Activated CD8-positive, alpha-beta memory T cell treated with anti-CD3 and anti-CD28 coated beads, Interleukin-2, amount 50 U/mL, for 24 hours (primary cell): Measurements from ENCODE around the gene SMYD2.

ENCODE experiments used
- DNase-seq: peaks from one replicate; pipeline ENCODE4 v3.0.0-alpha.2; 2020; ENCODE audit errors: extremely low read depth

SMYD2 gene

DNA sequence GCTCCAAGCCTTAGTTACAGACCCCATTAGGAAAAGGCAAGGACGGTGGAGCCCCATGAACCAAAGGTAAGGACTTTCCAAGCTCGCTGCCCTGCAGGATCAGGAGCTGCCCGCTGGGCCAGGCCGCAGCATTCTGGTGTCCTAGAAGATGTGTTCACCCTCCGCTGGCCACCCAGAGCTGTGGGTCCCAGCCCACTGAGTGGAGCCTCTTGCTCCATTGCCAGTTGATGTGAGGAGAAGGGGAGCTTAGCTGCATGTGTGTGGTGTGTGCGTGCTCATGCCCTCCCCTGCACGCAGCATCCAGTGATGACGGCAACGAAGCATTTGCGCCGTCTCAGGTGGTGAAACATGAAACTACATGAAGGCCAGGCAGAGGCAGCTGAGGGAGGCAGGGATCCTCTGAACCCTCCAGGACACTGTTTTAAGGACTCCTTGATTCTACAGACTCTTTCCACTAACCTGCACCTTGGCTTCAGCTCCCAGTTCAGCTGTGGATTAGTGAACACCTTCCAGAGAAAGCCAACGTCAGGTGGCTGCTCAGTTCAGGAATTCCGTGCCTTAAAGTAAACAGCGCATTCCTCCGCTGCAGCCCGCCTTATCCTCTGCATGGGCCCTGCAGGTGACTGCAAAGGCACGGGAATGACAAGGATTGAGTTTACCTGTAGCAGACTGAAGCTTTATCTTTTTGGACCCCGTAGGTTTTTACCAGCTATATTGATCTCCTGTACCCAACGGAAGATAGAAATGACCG is 48.7 kb downstream of the SMYD2 start:
- no peak for DNase-seq

DNA sequence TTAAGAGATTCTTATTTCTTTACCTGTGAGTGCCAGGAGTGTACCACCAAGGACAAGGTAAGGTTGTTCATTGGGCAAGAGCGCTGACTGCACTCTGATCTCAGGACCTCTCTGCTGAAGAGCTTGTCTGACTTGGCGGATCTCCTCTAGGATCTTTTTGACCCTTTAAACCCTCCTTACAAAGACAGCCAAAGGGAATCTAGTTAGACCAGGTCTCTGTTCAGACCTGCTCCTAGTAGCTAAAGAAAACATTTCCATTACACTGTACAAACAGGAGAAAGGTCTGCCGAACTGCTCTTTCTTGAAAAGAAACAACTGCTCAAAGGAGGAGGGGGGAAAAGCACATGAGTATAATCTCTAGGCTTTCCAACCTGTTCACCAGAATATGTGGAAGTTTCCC is 49.3 kb downstream of the SMYD2 start:
- DNase-seq = no peak

DNA sequence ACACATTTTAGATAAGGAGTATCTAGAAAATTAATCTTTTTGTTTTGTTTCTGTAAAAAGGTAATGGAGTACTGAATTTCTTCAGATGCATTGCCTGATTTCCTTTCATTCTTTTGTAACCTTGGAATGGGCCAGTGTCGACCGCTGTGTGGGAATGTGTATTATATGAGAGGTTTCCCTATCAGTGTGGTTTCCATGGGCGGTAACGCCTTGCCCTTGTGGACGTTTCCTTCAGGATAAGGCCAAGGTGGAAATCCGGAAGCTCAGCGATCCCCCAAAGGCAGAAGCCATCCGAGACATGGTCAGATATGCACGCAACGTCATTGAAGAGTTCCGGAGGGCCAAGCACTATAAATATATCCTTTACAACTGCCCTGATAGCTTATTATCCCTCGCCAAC is 49.8 kb downstream of the SMYD2 start:
- DNase-seq = no peak

DNA sequence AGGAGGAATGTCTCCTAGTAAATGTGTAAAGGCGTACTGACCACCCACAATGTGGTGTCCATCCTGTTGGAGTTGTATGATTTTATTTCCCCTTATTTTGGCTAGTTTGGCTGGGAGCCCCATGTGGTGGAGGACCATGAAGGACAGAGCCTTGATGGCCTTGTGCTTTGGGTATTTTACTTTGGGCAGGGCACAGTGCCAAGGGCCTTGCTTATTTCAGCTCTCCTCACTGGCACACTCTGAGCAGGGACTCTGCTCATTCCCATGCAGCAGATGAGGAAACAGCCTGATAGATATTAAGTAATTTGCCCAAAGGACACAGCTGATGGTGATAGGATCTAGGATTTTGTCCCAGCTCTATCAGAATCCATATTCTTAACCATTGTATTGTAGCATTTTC is 50.2 kb downstream of the SMYD2 start:
- no peak for DNase-seq

DNA sequence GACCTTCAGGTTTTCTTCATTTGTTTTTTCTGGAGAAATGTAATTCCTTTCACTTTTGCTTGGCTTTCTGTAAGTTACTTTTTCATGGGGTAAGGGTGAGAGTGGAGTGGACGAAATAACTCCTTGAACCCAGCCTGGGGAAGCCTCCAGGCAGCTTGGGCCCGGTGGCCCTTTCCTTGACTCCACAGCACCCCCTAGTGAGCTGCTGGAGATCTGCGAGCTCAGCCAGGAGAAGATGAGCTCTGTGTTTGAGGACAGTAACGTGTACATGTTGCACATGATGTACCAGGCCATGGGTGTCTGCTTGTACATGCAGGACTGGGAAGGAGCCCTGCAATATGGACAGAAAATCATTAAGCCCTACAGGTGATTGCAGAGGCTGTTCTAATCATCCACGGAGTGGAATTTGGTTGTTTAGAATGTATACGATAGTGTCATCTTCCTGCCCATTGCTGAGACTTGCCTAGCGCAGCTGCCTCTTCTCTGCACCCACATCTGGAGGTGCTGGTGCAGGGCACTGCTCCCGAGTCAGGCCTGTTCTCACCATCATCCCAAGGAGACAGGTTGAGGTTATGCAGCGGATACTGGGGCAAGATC is 51.0 kb downstream of the SMYD2 start:
- peak; percentile 12 for DNase-seq

DNA sequence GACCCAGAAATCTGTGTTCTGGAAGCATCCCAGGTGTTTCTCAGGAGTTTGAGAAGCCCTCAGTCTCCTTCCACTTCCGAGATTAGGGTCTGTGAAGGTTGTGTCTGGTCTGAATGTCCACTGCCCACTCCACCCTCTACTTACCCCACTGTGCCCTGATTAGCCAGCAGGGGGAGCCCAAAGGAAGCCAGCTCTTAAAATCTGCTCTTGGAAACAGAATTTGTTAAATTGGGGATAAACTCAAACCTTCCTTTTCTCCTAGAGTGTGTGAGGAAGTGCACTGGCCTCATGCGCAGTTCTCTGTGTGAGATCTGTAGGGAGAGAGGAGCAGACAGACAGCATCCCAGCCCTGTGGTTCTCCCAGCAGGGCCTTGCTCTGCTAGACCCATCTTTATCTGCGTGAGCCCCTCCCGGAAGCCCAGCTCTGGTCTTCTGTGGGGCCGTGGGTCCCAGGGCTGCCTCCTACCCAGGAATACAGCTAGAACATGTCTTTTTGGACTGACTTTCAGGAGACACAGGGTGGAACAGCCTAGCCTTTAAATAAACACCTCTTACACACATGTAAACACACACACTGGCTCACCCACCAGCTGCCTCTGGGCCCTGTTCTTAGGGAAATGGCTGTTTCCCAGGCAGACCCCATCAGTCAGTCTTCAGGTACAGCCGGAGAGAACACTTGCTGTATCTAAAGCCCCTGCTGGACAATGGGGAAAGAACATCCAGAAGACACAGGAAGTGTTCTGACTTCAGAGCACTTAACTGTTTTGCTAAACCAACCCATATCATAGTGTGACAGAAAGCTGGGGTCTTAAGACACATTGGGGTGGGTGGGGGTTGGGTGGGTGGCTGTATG is 52.2 kb downstream of the SMYD2 start:
- DNase-seq = no peak

DNA sequence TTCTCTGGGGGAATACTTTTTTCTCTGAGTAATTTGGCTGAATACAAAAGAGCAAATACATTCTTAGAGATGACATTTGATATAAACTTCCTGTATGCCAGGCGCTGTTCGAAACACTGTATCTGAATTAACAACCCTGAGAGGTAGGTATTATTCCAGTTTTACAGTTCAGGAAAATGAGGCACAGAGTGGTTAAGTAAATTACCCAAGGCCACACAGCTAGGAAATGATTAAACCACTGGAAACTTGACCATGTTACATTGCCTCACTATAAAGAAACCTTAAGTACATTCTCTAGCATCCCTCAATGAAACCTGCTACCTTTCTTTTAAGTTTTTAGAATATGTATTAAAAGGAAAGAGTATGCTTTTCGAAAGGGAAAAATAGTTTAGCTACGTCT is 54.6 kb downstream of the SMYD2 start:
- no peak for DNase-seq

DNA sequence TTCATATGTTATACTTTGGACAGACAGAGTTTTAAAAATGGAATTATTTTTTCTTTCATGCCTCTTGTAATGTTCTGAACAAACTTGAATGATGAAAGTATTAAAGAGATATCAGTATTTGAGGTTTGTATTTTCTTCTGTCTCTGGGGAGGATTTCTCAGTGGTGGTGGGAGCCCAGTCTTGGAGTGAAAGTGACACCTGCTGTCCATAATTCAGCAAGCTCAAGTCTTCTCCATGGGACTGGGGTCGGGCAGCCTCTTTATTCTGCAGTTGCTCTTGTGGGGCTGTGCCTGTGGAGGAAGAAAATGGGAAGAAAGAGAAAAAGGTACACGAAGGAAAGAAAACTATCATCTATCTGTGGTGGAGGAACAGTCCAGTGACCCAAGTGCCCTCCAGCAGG is 56.1 kb downstream of the SMYD2 start:
- DNase-seq = no peak

DNA sequence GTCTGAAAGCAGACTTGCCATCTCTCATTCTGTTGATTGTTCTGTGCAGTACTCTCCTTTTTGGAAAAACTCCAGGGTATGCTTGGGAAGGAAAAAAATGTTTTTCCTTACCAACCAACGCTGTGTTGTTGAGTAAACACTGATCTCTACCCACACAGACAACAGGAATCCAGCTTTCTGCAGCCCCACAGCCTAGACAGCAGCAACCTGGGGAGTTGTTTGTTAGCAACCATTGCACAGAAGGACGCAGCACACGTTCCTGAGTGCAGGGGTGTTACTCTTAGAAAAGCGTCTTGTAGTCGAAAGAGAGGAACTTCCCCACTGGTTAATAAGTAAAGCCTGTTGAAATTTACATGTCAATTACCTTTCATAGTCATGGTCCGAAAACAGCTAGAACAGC is 56.6 kb downstream of the SMYD2 start:
- DNase-seq = no peak

DNA sequence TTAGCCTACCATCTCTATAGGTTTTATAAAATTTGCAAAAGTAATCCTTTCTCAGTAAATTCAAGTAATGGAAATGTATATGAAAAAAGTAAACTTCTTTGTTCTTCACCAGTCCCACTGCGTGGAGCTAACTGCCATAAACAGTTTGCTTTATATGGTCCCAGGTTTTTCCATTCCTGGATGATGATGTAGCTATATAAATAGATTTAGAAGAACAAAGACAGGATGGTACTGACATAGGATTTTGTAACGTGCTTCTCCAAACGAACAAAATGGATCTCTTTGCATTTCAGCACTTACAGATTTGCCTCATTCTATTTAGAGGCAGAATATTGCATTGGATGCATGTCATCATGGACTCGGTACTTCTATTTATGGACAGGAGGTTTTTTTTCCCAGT is 57.3 kb downstream of the SMYD2 start:
- no peak for DNase-seq

DNA sequence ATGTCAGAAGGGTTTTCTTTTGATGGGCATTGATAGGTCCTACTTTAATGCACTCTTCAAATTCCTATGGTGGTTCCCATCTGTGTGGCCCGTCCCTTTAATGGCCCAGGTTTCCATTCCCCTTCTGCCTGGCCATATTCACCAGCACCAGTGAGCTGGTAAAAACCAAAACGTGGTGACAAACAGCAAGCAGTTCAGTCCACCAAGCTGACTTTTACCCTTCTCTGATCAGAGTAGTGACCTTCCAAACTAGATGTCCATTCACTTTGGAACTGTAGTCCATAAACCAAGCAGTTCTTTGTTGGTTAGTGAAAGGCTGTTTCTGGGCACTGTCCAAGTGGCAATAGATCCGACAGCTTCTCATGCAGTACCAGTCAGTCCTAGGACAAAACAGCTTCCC is 60.5 kb downstream of the SMYD2 start:
- DNase-seq = no peak

DNA sequence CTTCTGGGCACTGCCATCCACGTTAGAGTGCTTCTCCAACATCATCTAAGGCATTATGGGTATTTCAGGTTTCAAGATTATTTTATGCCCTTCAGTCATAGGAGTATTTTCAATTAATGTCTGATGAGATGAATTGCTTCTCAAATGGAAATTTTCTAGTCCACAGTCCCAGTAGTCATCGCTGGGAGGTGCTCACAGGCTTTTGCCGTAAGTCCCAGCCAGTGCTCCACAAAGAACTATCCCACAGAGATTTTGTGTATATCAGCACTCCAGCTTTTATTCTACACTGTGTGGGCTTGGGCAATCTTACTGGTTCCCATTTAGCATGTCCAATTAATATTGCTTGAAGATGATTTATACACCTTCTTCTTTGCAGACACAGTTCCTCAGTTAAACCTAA is 61.0 kb downstream of the SMYD2 start:
- DNase-seq = no peak

DNA sequence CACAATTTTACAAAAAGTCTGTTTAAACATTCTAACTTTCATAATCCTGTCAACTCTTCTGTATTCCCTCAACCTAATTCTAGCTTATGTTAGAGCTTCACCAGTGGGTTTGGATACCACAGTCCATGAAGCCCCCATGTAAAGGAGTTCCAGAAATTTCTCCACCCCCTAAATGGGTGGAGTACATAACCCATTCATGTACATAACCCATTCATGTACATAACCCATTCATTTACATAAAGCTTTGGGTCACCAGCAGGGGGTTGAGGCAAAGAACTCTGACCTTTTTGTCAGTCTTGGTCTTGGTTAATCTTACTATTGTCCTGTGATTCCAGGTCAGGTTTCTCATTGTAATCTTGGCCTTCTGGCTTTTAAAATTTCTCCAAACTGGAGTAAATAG is 61.6 kb downstream of the SMYD2 start:
- no peak for DNase-seq

DNA sequence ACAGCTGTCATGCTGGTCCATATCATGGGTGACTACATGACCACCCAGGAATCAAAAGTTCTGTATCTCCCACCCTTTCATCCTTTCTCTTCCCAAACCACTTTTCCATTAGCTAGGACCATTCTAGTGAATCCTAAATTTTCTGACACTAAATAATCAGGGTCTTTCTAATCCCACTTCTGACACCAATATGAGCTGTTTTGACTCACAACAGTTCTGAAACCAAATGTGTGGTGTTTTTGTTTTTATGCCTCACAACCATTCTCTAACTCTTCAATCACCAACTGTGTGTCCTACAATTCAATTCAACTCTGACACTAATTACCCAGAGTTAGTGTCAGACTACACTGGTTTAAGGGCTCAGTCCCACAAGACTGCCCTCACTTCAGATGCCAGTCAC is 63.9 kb downstream of the SMYD2 start:
- DNase-seq = no peak

DNA sequence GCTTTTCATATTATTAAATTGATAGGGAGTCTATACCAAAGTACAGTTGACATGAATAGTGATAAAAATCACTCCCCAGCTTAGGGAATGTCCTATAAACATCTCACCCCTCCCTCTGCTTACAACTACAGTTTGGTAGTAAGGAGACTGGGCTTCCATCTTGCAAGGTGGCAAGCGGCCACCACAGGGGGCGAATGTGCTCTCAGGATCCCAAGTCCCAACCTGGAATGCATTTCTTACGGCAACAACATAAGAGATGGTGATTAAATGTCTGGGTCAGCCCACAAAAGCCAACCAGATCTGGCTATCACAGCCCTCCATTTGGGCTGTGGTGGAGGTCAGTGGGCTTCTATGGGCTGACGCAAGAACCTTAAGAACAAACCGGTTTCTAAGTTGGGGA is 68.0 kb downstream of the SMYD2 start:
- DNase-seq = no peak

DNA sequence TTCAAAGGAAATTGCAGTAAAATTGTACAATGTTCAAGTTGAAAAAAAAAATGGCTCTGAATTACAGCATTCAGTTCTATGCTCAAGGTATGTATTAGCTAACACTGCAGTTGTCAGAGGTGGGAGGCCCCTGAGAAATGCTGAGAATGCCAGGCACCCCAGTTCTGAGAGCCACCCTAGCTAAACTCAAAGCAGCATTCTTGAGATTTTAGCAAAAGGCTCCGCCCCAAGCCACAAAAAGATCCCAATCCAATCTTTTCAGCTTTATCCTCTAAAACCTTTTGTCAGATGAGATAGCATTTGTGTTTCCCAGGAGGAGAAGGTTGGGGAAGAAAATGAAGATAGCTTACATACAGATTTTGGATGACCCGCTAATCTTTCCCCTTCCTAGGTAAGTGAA is 68.8 kb downstream of the SMYD2 start:
- no peak for DNase-seq

DNA sequence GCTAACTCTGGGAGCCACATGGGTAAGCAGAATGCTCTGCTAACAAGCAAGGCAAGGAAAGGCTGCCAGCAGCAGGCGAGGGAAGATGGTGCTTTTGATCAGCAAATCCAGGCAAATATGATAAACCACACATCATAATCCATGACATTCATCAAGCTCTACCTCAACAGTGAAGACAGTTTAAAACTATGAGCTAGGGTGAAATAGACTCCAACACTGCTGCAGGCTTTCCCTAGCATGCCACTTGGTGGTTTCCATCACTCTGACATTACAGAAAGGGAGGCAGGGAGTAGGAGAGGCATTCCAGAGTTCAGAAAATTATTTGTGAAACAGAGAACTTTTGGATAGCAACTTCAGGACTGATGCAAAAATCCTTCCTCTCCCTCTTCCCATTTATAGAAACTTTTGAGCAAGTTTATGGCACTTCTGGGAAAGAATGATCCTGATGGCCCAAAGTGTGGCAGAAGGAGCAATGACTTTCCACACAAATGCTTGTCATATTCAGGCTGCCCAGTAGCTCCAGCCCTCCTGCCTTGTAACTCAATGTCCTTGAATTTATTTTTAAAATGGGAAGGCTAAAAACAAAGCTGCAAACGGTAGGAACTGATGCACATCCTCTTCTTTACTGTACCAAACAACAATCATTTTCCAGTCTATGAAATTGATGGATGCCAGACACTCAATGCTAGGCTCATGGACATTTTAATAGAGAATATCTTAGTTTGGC is 70.8 kb downstream of the SMYD2 start:
- no peak for DNase-seq

DNA sequence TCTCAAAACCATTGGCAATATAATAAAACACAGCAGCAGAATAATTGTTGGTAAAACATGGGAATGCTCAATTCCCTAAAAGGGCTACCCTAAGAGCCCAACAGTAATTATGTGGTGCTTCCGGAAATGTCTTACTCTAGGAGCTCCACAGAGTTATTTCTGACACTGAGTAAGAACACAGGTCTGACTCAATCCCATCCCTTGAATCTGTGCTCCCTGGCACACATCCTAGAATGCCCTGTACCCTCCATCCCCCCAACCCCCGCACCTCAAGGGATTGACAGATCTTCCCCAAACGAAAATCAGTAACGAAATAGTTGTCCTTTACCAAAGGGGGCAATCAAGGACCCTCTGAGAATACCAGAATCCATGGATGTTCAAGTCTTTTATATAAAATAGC is 71.9 kb downstream of the SMYD2 start:
- no peak for DNase-seq

DNA sequence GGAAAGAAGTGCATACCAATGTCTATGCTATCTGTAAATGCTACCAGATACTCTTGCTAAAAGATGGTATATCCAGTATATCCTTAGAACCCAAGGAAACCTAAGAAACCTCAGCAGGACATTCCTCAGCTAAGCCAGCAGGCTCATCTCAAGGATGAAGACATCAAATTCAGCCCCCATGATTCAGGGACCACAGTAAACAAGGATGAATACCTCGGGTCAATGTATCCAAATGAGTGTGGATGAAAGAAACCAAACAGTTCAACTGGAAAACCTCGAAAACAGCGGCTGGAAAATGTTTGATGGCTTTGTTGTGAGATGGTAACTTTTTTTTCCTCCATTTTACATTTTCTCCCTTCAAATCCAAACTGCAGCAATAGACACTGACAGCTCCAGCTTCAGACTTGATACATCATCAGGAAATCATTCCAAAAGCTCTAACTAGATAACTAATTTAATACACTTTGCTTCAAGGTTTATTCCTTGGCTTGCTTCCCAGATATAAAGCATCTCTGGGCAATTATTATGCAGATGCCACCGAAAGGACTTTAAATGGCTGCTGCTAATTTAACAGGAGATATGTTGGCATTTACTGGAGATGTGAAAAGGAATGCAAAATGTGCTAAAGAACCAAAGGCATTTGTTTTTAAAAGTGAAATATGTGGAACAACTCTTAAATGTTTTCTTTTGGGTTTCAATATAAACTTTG is 73.6 kb downstream of the SMYD2 start:
- no peak for DNase-seq

DNA sequence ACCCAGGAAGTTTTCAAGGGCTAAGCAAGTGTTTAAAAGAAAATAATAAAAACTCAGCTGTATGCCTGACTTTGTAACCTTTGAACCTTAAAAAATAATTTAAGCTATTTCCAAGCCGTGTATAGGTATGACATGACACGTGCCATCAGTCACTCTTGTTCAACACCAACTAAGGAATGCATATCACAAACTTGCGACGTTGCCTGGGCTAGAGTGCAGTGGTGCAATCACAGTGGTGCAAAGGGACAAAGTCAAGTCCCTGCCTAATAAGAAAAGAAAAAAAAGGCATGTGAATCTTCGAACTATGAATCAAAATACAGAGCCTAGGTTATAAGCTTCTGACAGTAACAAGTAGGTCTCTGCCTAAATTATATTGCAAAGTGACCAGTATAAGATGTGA is 79.2 kb downstream of the SMYD2 start:
- no peak for DNase-seq

DNA sequence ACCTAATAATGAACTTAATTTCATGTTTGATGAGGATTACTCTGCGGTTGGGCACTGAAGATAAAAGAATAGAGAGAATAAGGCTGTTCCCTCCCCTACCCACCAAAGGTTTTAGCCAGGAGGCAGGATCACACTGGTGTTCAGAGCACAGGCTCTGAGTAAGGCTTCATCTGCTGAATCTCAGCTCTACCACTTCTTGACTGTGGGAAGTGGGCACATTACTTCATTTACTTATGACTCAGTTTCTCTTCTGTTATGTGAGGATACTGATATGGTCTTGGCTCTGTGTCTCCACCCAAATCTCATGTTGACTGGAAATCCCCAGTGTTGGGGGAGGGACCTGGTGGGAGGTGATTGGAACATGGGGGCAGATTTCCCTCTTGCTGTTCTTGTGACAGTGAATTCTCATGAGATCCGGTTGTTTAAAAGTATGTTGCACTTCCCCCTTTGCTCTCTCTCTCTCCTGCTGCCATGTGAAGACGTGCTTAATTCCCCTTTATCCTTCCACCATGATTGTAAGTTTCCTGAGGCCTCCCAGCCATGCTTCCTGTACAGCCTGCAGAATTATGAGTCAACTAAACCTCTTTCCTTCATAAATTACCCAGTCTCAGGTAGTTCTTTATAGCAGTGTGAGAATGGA is 79.7 kb downstream of the SMYD2 start:
- no peak for DNase-seq
